ENCODE data around the gene STAU1. TPM values are rescaled to one million over a fixed set of nuclear protein-coding genes. Genes with fewer than 3 reads are reported as not detected.

STAU1 gene
- total and polyA plus RNA-seq, 10 of the 15 experiments (the other 5 are each of a cell fraction or from before 2014, with no cell fraction given): 13.9 to 66.2 (median 45.6) TPM

DNA sequence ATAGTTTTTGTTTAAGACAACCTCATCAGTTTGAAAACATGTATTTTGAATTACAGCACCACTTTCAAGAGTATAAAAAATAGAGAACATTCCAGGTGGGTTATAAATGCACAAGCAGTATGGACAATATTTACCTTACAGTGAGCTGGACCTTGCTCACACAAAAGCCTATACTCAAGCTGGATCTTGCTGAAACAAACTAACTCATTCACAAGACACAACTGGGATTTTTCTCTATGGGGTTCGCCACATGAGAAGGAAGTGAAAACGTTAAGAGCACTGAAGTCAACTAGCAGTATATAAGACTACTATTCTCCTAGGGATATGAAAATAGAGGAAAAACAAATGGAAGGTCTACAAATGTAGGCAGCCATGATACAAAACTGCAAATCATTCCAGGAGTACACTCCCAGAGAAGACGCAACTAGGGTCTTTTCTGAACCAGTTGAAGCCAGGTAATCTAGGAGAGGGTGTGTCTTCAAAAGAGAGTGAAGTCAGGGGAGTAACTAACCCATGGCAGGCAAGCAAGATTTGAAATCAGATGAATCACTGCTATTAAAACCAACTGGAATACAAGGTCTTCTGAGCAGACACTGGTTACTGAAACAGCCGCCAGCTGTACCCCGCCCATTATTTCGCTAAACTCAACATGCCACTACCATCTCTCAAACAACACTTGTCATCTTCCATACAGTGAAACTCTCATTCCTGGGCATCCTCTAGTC, 26.5 kb downstream of the STAU1 start:
- SMC1A ChIA-PET (ENCODE audit: uncharacterized antibody, unreplicated experiment): interaction anchor here (0.7 to 3.6 kb wide), 4 partner anchors 11 to 103 kb away, joined by 3 to 34 read pairs (median 3); no protein-coding TSS in a partner anchor
- TF ChIP-seq, protein P1, sequence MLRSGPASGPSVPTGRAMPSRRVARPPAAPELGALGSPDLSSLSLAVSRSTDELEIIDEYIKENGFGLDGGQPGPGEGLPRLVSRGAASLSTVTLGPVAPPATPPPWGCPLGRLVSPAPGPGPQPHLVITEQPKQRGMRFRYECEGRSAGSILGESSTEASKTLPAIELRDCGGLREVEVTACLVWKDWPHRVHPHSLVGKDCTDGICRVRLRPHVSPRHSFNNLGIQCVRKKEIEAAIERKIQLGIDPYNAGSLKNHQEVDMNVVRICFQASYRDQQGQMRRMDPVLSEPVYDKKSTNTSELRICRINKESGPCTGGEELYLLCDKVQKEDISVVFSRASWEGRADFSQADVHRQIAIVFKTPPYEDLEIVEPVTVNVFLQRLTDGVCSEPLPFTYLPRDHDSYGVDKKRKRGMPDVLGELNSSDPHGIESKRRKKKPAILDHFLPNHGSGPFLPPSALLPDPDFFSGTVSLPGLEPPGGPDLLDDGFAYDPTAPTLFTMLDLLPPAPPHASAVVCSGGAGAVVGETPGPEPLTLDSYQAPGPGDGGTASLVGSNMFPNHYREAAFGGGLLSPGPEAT (IDR thresholded peaks at IDR 0.05; ENCODE audit: low read depth): 0 out of 2 replicates have a peak, but pooled peaks have one; percentile 24
- TF ChIP-seq SPI1 (IDR thresholded peaks at IDR 0.05; ENCODE audit: borderline replicate concordance, insufficient read depth, low read depth, low read length): peak; percentile 67; the same call in 1 of the 2 replicates
- peak; percentile 60 for TF ChIP-seq IKZF1 (conservative IDR thresholded peaks at IDR 0.05)
- TF ChIP-seq SMARCA5 (IDR thresholded peaks at IDR 0.05): no peak
- peak; percentile 57 to 59; a peak in 2 of 4 replicates for TF ChIP-seq IKZF2 (IDR thresholded peaks at IDR 0.05)
- FAIRE-seq: no peak
- no TSS peak for BruUV-seq (replicated peaks)
- Histone ChIP-seq H3K9me3 (replicated peaks; ENCODE audit: control insufficient read depth, insufficient read depth, low read length) (no peaks in the 10 kb centered on the region), H3K4me2 (ENCODE audit: control insufficient read depth, insufficient read depth) (peak overlapping the region; percentile 53), H3K79me2 (ENCODE audit: control insufficient read depth, insufficient read depth, low read length) (peaks cover 45% of the 10 kb centered on the region), H3K4me3 (no peak overlapping the region), H3K27me3 (replicated peaks in 1 of 2; ENCODE audit: control insufficient read depth in 2 of 2, insufficient read depth in 2 of 2, low read length in 1 of 2) (no peaks in the 10 kb centered on the region), H3K4me1 (ENCODE audit: control insufficient read depth, insufficient read depth, low read length) (peaks cover 26% of the 10 kb centered on the region), H3K27ac (ENCODE audit: control insufficient read depth, insufficient read depth) (peak overlapping the region; percentile 5; the same call in 1 of the 2 replicates), H4K20me1 (ENCODE audit: control insufficient read depth, insufficient read depth) (no peaks in the 10 kb centered on the region), H3K9ac (ENCODE audit: control insufficient read depth, insufficient read depth, low read length) (no peak overlapping the region), H2AFZ (ENCODE audit: control insufficient read depth, low read depth, low read length) (no peak overlapping the region), H3K36me3 (ENCODE audit: control insufficient read depth in 2 of 2, insufficient read depth in 2 of 2, low read length in 1 of 2) (peaks cover 7 to 28% of the 10 kb centered on the region in 2 experiments)
- 53% methylated on average over 6 of the region's 6 CpGs for WGBS (ENCODE audit: insufficient coverage, insufficient replicate concordance, low lambda C conversion rate, missing lambda C conversion rate)
- ATAC-seq: peak; percentile 59
- in situ Hi-C loops (cut with MboI) (no loop called here), intact Hi-C loops (cut with micrococcal nuclease; ENCODE audit: unreplicated experiment) (no loop called here)
- DNase-seq (ENCODE audit: low read depth, low spot score): no peak
- RAD21 ChIA-PET (ENCODE audit: unreplicated experiment): interaction anchor here (1.1 to 1.2 kb wide), 2 partner anchors 18 to 19 kb away, joined by 5 to 7 read pairs; no protein-coding TSS in a partner anchor
- POLR2A ChIA-PET: interaction anchor here (0.6 to 4.7 kb wide), 4 partner anchors 19 to 115 kb away, joined by 3 to 26 read pairs (median 4); no protein-coding TSS in a partner anchor
- CTCF ChIA-PET: interaction anchor here (1.0 to 1.3 kb wide), 3 partner anchors 24 to 56 kb away, joined by 3 to 6 read pairs (median 4); no protein-coding TSS in a partner anchor
